Activated CD4-positive, alpha-beta T cell treated with anti-CD3 and anti-CD28 coated beads for 48 hours (primary cell): ENCODE results near the gene DLGAP1.

ENCODE experiments used
- DNase-seq: peaks from one replicate; pipeline ENCODE4 v3.0.0-alpha.2; 2020

Gene DLGAP1

GRCh38 chr18:3885209-3885792 lies 569.8 kb downstream of the DLGAP1 start:
- DNase-seq, result no peak

DNA sequence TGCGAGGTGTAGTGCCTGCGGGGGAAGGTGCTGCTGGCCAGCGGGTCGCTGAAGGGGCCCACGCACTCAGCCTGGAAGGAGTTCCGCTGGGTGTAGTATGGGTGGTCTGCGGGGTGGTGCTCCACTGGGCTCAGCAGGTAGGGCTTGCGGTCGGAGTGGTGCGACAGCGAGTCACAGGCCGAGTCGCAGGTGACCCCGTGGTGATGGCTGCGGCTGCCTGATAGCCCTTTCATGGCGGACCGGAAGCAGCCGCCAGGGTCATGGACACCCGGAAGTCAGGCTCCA lies 575.3 kb downstream of the DLGAP1 start:
- DNase-seq, result no peak

DNA sequence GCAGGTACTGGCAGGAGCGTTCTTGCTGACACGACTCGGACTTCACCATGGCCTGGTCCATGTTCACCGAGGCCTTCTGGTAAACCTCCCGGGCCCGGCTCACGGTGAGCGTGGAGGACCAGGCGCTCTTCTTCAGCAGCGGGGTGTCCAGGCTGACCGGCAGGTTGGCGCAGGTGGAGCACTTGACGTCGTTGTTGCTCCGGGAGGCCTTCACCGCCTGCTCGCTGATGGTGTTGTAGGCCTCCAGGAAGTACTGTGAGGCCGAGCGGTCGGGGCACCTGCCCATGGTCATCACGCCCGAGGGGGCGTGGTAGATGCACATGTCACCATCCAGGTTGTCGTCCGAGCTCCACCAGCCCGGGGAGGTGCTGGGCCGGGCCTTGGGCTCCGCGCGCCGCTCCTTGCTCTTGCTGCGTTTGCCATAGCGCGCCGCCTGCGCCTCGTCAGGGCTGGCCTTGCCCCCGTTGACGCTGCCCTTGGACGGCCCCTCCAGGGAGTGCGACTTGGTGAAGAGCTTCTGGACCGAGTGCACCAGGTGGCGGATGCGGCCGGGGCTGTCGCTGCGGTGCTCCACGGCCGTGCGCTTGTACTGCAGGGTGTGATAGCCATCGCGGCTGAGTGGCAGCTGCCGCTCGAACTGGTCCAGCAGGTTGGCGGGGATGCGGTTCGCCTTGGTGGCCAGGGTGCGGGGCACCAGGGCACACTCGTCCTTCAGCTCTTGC lies 575.8 kb downstream of the DLGAP1 start:
- no peak for DNase-seq

- DNase-seq, result no peak
Observed at GRCh38 chr18:3878401-3878800, 576.7 kb downstream of the DLGAP1 start.

DNA sequence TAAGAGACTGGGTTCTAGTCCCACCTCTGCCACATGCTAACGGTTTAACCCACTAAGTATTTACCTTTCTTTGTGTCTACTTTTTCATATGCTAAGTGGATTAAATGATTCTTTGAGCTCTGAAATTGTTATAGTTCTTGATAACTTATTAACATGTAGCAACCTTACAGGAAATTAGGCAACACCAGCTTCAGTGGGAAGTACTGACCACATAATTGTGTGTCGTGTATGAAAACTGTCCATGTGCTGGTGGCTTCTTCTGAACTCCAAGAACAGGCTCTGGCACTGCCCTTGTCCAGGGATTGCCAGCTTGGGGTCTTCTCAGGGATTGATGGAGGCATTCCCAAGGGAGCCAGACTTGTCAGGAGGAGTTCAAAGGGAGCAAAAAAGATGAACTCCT lies 577.4 kb downstream of the DLGAP1 start:
- no peak for DNase-seq

DNA sequence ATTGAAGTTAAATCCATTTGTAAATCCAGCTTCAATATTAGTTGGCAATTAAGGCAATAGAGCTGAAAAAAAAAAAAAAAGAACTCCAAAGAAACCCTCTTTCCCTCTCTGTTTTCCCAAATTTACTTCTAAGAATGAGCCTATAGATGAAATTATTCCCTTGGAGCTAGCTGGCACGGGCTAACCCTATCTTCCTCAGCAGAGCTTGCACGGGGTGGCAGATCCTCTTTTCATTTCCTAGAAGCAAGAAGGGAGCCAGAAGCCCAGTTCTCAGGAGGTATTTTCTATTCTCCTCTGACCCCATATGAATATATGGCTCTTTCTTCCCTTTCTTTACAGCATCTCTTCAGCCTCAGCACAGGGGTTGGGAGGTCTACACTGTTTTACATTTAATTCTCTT lies 579.1 kb downstream of the DLGAP1 start:
- no peak for DNase-seq

- DNase-seq, result no peak
Observed at GRCh38 chr18:3875376-3875775, 579.7 kb downstream of the DLGAP1 start.

- DNase-seq, result no peak
Observed at GRCh38 chr18:3874581-3874980, 580.5 kb downstream of the DLGAP1 start.

GRCh38 chr18:3874125-3874524 lies 581.0 kb downstream of the DLGAP1 start:
- no peak for DNase-seq

- DNase-seq, result no peak
Observed at GRCh38 chr18:3873698-3874097, 581.4 kb downstream of the DLGAP1 start.

GRCh38 chr18:3873211-3873610 lies 581.9 kb downstream of the DLGAP1 start:
- DNase-seq, result no peak

DNA sequence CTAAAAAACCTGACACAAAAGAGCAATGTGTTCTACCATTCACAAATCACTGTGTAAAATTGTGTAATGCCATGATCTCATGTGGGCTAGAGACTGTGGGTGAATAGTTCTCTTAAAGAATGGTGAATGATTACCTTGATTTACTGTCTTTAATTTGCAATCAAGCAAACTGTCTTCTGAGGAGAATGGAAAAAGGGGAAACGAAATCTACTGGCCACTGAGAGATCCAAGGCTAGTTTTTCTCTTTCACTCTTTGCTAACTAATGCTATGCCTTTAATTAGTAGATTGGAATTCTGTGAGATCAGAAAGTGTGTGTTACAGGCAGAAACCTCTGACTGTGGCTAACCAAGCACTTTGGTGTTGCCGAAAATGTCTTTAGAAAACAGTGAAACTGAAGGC lies 582.5 kb downstream of the DLGAP1 start:
- no peak for DNase-seq

DNA sequence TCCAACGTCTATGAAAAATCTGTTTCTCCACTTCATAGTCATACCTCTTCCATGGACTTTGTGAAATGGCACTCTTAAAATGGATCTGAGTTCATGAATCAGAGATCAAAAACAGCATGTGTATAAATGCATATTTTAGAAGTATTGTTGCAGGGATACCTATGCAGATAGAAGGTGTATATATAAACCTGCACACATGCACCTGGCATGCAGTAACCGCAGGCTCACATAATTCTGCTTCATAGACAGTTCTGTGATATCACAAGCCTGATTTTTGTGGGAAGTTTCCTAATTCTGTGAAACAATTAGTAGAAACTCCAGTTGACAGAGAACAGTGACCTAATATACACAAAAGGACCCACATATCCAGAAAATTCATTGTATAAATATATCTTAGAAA lies 583.4 kb downstream of the DLGAP1 start:
- DNase-seq, result no peak

DNA sequence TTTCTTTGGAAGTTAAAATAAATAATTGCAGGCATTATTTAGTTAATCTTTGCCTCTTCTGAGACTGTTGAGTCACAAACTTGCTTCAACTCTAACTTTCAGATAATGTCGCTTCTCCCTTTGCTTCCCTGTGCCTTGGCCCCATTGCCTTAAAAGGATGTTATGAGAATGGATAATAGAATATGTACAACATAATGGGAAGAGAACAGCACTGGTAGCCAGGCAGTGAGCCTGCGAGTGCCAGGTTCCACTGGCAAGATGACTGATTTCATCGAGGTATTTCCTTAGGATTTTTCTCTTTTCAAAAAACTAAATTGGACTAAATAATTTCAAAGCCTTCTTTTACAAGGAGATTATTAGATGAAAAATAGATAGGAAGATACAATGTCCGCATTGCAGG lies 584.2 kb downstream of the DLGAP1 start:
- DNase-seq, result no peak

DNA sequence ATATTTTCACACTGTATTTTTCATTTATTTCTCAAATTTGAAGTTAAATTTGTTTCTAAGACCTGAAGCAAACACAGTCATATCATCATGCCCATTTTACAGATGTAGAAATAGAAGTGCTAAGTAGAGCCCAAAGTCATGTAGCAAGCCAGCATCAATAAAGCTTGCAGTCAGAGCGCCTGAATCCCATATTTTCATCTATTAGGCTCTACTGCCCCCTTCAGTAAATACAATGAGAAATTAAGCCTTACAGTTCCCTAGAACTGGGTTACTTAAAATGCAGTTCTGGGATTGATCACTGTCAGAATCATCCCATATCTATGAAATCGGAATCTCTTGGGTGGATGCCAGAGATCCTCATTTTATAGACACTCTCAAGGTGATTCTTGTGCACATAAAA lies 585.3 kb downstream of the DLGAP1 start:
- no peak for DNase-seq

DNA sequence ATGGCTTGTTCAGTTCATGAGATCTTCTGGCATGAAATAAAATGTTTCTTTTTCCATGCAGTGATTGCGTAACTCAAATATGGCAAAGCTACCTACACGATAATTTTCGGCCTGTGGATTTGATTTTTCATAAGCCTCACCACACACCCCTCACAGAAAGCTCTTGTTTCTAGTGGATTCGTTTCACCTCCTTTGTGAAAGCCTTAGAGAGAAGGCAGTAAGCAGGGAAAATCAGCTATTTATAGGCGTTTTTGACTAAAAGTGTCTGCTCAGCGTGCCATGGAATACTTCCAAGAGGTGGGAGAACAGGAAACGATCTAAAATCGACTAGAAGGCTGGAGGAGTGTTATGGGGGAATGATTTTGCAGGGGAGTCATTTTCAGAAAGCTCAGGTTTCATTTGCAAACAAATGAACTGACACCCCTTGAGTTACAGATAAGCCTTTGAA lies 587.2 kb downstream of the DLGAP1 start:
- no peak for DNase-seq

DNA sequence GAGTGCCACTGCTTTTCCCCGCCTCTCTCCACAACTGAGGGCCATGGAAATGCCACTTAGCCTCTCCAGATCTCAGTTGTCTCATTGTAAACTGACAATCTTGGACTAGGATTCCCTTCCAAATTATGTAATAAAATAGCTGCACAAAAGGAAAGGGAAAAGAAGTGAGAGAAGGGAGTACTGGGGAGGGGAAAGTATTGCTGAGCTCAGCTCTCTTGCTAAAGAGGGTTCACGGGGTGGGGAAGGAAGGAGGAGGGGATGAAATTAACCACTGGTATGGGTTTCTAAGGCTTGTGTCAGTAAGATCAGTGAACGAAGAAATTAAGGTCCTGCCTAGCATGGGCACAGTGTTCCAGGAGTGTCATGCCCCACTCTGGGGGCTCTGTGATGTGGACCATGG lies 587.9 kb downstream of the DLGAP1 start:
- no peak for DNase-seq

- no peak for DNase-seq
Observed at GRCh38 chr18:3864669-3865298, 590.3 kb downstream of the DLGAP1 start.

GRCh38 chr18:3863593-3863992 lies 591.5 kb downstream of the DLGAP1 start:
- DNase-seq, result no peak

DNA sequence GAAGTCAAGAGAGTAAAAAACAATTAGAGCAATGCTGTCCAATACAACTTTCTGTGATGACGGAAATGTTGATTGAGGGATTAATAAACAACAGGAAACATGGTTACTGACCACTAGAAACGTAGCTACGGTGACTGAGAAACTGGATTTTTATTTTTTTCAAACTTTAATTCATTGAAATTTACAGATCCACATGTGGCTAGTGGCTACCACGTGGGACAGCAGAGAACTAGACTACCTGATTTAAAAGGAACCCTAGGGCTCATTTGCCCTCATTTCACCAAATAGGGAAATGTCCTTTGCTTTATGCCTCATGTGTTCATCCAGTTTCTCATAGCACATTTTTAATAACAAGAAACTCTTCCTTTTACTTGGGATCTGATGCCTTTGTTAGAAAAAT lies 592.1 kb downstream of the DLGAP1 start:
- DNase-seq, result no peak

GRCh38 chr18:3861495-3861894 lies 593.6 kb downstream of the DLGAP1 start:
- no peak for DNase-seq

DNA sequence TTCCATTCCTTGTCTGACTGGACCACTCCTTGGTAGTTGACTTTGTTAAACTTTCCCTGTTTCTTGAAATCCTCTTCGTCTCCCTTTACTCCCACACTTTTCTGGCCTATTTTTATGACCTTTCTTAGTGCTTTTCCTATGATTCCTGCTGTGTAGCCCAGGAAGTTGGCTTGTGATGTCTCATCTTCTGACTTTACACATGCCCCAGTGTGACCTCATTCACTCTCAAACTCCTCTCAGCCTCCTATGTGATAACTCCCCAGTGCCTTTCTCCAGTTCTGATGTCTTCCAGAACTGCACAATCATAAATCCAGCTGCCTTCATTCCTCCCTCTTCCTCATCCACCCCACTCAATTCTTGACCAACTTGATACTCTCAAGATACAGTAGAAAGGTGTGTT lies 597.6 kb downstream of the DLGAP1 start:
- no peak for DNase-seq

GRCh38 chr18:3855966-3856365 lies 599.1 kb downstream of the DLGAP1 start:
- no peak for DNase-seq

DNA sequence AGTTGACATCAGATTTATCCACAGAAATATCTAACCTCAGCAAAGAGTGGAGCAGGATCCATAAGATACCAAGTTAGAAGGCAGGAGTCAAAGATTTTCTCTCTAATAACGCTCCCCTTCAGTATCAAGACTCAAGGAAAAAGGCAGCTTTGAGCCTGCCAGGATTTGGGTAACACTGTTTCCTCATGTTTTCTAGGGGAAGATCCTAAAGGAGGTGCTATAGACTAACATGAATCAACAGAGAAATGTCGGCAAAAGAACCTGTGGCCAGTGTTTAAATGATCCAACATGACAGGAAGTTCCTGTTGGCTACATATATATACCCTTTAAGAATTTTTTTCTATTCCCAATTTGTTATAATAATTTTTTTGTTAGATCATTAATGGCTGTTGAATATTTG lies 602.8 kb downstream of the DLGAP1 start:
- no peak for DNase-seq

- no peak for DNase-seq
Observed at GRCh38 chr18:3851159-3851558, 603.9 kb downstream of the DLGAP1 start.
